ENCODE data around the gene SMIM44.

DNA sequence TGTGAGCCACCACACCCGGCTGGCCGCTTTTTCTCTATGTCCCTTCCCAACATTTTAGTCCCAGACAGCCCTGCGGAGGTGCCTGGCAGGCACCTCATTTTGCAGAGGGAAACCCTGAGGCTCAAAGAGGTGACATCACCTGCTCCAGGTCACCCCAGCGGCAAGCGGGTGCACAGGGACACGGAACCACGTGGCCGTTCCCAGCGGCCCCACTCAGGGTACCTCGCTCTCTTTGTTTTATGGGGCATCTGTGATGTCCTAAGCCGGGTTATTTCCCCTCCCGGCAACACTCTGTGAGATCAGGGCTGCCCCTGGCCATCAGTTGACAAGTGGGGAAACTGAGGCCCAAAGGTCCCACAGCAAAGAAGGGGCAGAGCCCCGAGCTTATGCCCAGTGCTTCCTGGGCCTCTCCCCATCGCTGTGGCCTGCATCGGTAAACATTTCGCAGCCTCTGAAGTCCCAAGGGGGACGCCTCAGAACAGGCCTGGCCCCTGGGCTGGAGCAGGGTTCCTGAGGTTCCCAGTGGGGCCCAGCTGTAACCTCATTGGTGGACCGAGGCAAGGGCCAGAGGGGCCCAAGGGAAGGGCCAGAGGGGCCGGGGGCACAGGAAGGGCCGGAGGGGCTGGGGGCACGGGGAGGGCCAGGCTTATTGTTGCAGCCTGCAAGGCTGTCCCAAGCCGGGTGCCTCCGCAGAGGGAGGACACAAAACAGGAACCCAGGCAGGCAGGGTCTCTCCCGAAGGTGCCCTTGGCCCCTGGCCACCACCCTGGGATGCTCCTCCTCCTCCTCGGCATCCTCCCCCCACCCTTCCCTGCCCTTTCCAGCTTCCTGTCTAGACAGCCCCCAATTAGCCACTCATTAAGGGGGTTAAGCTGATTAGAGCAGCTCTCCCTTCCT, 41.9 kb downstream of the SMIM44 start:
- TF ChIP-seq POLR2AphosphoS5 (IDR thresholded peaks at IDR 0.05; ENCODE audit: borderline replicate concordance, low read depth, low read length) (no peak), EZH2 (IDR thresholded peaks at IDR 0.05) (no peak)
